OCI-LY7 (cell line): ENCODE data around the gene ELMO1. TPM values are rescaled to one million over a fixed set of nuclear protein-coding genes. Genes with fewer than 3 reads are reported as not detected.

ENCODE experiments used
- BruUV-seq: library from RNA; stranded (reverse); fragments of 400-500 nt; replicated peaks from 2 replicates; lab custom pipeline; 2021; lab: Mats Ljungman, UMichigan
- CTCF ChIA-PET: fragments of 300-600 bp; sonication (Branson Sonifier 250); formaldehyde crosslinking; loops from one replicate; lab custom pipeline; 2022; ENCODE audit warnings: antibody characterized with exemption; ENCODE audit not compliant: unreplicated experiment; lab: Charles Lee
- POLR2A ChIA-PET: fragments of 300-600 bp; sonication (Branson Sonifier 250); formaldehyde crosslinking; loops from one replicate; lab custom pipeline; 2022; ENCODE audit warnings: antibody characterized with exemption; lab: Charles Lee
- DNase-seq: peaks from one replicate; pipeline ENCODE4 v3.0.0-alpha.2; 2015; ENCODE audit warnings: low spot score
- H2AFZ ChIP-seq: fragments of 200-600 bp; sonication (generic), shearing (Covaris generic); 2 replicates; pipeline ENCODE4 v1.6.1; 2014; ENCODE audit warnings: mild to moderate bottlenecking, antibody characterized with exemption, low read length, moderate library complexity
- H3K27ac ChIP-seq: fragments of 200-600 bp; sonication (generic); 2 replicates; pipeline ENCODE4 v1.5.1; 2014; ENCODE audit warnings: mixed run types, low read depth, mild to moderate bottlenecking, moderate library complexity, low read length, inconsistent platforms; ENCODE audit not compliant: poor library complexity, severe bottlenecking
- H3K36me3 ChIP-seq: fragments of 200-600 bp; sonication (generic); 2 replicates; pipeline ENCODE4 v1.6.1; 2014; ENCODE audit warnings: mild to moderate bottlenecking, antibody characterized with exemption, low read length, moderate library complexity, mixed read lengths; ENCODE audit not compliant: insufficient read depth
- H3K4me1 ChIP-seq: fragments of 200-600 bp; sonication (generic); 2 replicates; pipeline ENCODE4 v1.5.1; 2014; ENCODE audit warnings: mild to moderate bottlenecking, low read length; ENCODE audit not compliant: insufficient read depth, poor library complexity, severe bottlenecking
- H3K4me2 ChIP-seq: fragments of 200-600 bp; sonication (generic); 2 replicates; pipeline ENCODE4 v1.6.1; 2014; ENCODE audit warnings: mild to moderate bottlenecking, low read length
- H3K4me3 ChIP-seq: fragments of 200-600 bp; sonication (generic); 2 replicates; pipeline ENCODE4 v1.5.1; 2014; ENCODE audit warnings: mild to moderate bottlenecking, low read depth, low read length; ENCODE audit not compliant: poor library complexity, severe bottlenecking
- H3K79me2 ChIP-seq: fragments of 200-600 bp; sonication (generic); 2 replicates; pipeline ENCODE4 v1.6.1; 2016; ENCODE audit warnings: low read depth, mild to moderate bottlenecking, low read length, moderate library complexity, mixed read lengths; ENCODE audit not compliant: insufficient read depth
- H3K9me2 ChIP-seq: fragments of 200-600 bp; sonication (generic); 2 replicates; pipeline ENCODE4 v1.6.1; 2016; ENCODE audit warnings: mild to moderate bottlenecking, low read length, mixed read lengths; ENCODE audit not compliant: insufficient read depth
- H3K9me3 ChIP-seq: fragments of 200-600 bp; sonication (generic); 2 replicates; pipeline ENCODE4 v1.6.1; 2014; ENCODE audit warnings: mild to moderate bottlenecking, mixed run types, low read length, mixed read lengths
- H4K20me1 ChIP-seq: fragments of 200-600 bp; sonication (generic); 2 replicates; pipeline ENCODE4 v1.6.1; 2014; ENCODE audit warnings: mild to moderate bottlenecking, antibody characterized with exemption, low read length, moderate library complexity, mixed read lengths; ENCODE audit not compliant: insufficient read depth
- CTCF ChIP-seq: fragments of 200-600 bp; sonication (generic); conservative IDR thresholded peaks from 2 replicates; pipeline ENCODE4 v1.5.1; 2014; ENCODE audit warnings: mild to moderate bottlenecking, antibody characterized with exemption, low read length, moderate library complexity, mixed read lengths
- EZH2phosphoT487 ChIP-seq: fragments of 200-600 bp; sonication (generic); IDR thresholded peaks from 2 replicates; pipeline ENCODE4 v1.6.1; 2018; ENCODE audit warnings: low read depth, borderline replicate concordance, mild to moderate bottlenecking, mixed run types, antibody characterized with exemption, low read length, moderate library complexity, mixed read lengths
- intact Hi-C: fragments of 100-400 bp; cut with micrococcal nuclease; formaldehyde crosslinking; loops from one replicate; pipeline ENCODE4 v1.10.0; 2022; ENCODE audit not compliant: unreplicated experiment
- total RNA-seq, 2 experiments: library from RNA; depleted of rRNA in 1 of 2; stranded (reverse); fragments of >200 nt in 1 of 2; shearing (Covaris generic) in 1 of 2; gene quantifications; 2 replicates each; pipeline ENCODE4 v1.2.3, GENCODE V29; 2014 to 2022

Gene ELMO1
- total RNA-seq, 2 experiments from 2014 or later = 101 to 103 TPM

- Histone ChIP-seq H3K36me3 (no peaks in the 10 kb centered on the region), H3K9me2 (no peaks in the 10 kb centered on the region; the same call in 1 of the 2 replicates), H3K4me1 (no peaks in the 10 kb centered on the region), H3K4me2 (no peak overlapping the region), H3K27ac (no peak overlapping the region), H3K9me3 (no peaks in the 10 kb centered on the region), H3K79me2 (no peaks in the 10 kb centered on the region), H4K20me1 (no peaks in the 10 kb centered on the region), H2AFZ (no peak overlapping the region), H3K4me3 (no peak overlapping the region)
- intact Hi-C loops = no loop called here
- CTCF ChIA-PET = no interaction called here
- no peak for TF ChIP-seq EZH2phosphoT487
- TF ChIP-seq CTCF = no peak
- POLR2A ChIA-PET = no interaction called here
- DNase-seq = no peak
- no TSS peak for BruUV-seq
Measured at GRCh38 chr7:37431413-37431812, 17.3 kb downstream of the ELMO1 start.

DNA sequence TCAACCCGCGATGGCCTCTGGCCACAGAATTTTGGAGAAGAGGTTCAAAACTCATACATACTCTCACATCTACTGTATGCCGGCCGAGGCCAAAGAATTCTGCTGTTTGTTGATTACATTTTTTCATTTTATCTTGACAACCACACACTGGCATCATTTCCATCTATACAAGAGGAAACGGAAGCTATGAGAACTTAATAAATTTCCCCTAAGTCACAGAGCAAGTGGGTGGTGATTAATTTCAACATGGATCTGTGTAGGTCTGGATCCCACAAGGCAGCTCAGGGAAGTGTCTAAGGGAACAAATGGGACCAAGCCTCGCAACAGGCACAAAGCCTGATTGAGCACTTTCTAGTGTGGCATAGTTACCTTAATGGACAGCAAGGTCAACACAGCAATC lies 18.0 kb downstream of the ELMO1 start:
- POLR2A ChIA-PET = no interaction called here
- H2AFZ ChIP-seq = no peak overlapping the region
- intact Hi-C loops = no loop called here

More for the DNA sequence above, 18.0 kb downstream of the ELMO1 start:
- no TSS peak for BruUV-seq
- TF ChIP-seq CTCF (no peak), EZH2phosphoT487 (no peak)
- no peaks in the 10 kb centered on the region for H3K9me3 ChIP-seq
- no peaks in the 10 kb centered on the region for H3K36me3 ChIP-seq
- CTCF ChIA-PET = no interaction called here
- H3K4me2 ChIP-seq = no peak overlapping the region
- no peaks in the 10 kb centered on the region for H3K4me1 ChIP-seq
- H3K4me3 ChIP-seq = no peak overlapping the region
- no peaks in the 10 kb centered on the region for H3K9me2 ChIP-seq
- no peak for DNase-seq
- H3K79me2 ChIP-seq = no peaks in the 10 kb centered on the region
- H4K20me1 ChIP-seq = no peaks in the 10 kb centered on the region
- H3K27ac ChIP-seq = no peak overlapping the region
